Tibial nerve (tissue), 3 donors: ENCODE measurements around the gene PDE6G.

ENCODE experiments used
- POLR2A ChIP-seq, 2 donors: fragments of 450-650 bp; IDR thresholded peaks; one replicate each; pipeline ENCODE4 v1.6.1; 2017; ENCODE audit warnings: antibody characterized with exemption in 2 of 2, mild to moderate bottlenecking in 2 of 2, moderate library complexity in 2 of 2
- TF ChIP-seq, protein P1 (sequence below), 5 experiments: fragments of 200-600 bp in 3 of 5; fragments of 450-650 bp in 2 of 5; sonication (generic) in 3 of 5; IDR thresholded peaks; one replicate each; pipeline ENCODE4 v1.5.1; 2016 to 2019; ENCODE audit warnings: antibody characterized with exemption in 5 of 5, mild to moderate bottlenecking in 3 of 5, moderate library complexity in 2 of 5

GRCh38 chr17:81641825-81642489, 14.4 kb downstream of the PDE6G start:
- no peak for TF ChIP-seq POLR2A (IDR thresholded peaks at IDR 0.05)
- TF ChIP-seq, protein P1, sequence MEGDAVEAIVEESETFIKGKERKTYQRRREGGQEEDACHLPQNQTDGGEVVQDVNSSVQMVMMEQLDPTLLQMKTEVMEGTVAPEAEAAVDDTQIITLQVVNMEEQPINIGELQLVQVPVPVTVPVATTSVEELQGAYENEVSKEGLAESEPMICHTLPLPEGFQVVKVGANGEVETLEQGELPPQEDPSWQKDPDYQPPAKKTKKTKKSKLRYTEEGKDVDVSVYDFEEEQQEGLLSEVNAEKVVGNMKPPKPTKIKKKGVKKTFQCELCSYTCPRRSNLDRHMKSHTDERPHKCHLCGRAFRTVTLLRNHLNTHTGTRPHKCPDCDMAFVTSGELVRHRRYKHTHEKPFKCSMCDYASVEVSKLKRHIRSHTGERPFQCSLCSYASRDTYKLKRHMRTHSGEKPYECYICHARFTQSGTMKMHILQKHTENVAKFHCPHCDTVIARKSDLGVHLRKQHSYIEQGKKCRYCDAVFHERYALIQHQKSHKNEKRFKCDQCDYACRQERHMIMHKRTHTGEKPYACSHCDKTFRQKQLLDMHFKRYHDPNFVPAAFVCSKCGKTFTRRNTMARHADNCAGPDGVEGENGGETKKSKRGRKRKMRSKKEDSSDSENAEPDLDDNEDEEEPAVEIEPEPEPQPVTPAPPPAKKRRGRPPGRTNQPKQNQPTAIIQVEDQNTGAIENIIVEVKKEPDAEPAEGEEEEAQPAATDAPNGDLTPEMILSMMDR (IDR thresholded peaks at IDR 0.05) = no peak
